Subcutaneous adipose tissue (tissue), 4 donors: ENCODE measurements around the gene STUM. TPM values are rescaled to one million over a fixed set of nuclear protein-coding genes. Genes with fewer than 3 reads are reported as not detected.

Experiments used
- CTCF ChIP-seq: fragments of 450-650 bp; IDR thresholded peaks from one replicate; pipeline ENCODE4 v1.5.1; 2016; ENCODE audit warnings: low read depth, mild to moderate bottlenecking, control low read depth, antibody characterized with exemption, moderate library complexity
- total RNA-seq, 4 donors: library from RNA; depleted of rRNA; stranded (reverse); fragments of >200 nt; gene quantifications; one replicate each; pipeline ENCODE4 v1.1.0, GENCODE V29; 2016

STUM gene
- total RNA-seq, 4 donors from 2014 or later: 0.16 to 4.1 (median 1.4) TPM

- no peak for TF ChIP-seq CTCF
Measured at GRCh38 chr1:226553924-226554282, 5.3 kb downstream of the STUM start.

DNA sequence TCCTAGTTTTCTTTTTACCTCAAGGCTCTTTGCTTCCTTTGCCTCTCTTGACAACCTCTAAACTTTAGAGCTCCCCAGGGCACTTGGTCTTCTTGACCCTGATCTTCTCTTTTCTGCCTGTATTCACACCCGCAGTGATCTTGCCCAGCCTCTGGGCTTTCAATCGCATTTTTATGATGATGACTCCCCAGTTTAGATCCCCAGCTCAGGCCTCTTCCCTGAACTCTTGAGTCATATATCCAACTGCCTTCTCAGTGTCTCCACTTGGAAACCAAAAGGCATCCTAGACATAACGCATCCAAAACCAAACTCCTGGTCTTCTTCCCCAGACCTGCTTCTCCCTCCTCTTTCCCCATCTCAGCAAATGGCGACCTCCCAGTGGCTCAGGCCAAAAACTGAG lies 6.5 kb downstream of the STUM start:
- TF ChIP-seq CTCF: no peak

- TF ChIP-seq CTCF: no peak
Measured at GRCh38 chr1:226557424-226557823, 8.9 kb downstream of the STUM start.

GRCh38 chr1:226558036-226558650 lies 9.6 kb downstream of the STUM start:
- TF ChIP-seq CTCF: no peak

DNA sequence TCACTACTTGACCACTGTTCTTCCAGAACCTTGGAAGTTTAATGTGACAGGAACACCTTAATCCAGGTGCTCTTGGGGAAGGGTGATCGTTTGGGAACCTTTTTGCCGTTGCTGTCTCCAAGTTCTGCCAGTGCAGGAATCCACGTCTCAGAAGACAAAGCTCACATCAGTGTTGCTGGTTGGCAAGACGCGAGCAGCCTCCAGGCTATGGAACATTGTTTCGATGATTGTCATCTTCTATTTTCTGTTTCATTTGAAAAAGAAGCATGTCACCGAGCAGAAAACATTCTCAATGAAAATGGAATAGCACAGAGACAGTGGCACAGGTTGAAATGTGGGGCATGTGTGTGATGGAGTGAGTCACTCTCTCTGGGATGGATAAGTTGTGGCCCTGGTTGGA lies 11.7 kb downstream of the STUM start:
- TF ChIP-seq CTCF: no peak

DNA sequence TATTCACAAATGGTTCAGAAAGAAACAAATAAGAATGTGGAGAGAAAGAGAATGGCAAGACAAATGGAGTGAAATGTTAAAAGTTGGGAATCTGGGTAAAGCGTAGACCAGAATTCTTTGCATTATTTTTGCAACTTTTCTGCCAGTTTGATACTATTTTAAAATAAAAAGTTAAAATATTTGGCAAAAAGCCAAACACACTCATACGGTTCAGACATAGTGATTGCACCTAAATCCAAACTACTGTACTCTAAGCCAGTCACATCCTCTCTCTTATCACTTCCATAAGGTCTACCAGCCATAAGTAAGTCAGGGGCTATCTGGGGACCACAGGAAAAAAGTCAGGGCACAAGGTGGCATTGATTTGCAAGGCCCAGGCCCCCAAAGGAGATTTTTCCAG lies 14.4 kb downstream of the STUM start:
- TF ChIP-seq CTCF: no peak

DNA sequence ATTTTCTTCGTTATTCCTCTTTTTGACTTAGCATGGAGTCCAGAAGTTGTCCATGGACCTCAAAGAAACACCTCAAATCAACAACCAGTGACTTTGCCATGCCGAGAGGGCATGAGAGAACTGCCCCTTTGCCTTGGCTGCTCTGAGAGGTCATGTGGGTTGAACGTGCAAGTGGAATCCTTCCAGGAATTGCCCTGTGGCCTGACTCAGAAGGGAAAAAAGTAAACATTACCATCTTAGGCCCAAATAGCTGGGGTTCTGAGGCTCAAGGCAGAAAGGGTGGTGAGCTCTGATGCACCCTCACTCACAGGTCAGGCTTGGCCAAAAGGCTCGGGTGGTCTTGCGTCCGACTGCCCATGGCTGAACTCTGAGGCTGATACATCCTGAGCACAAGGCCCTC lies 15.1 kb downstream of the STUM start:
- TF ChIP-seq CTCF: no peak

- TF ChIP-seq CTCF: no peak
Measured at GRCh38 chr1:226565476-226565875, 16.9 kb downstream of the STUM start.
